Fibroblast of lung (primary cell): Measurements from ENCODE around the gene POFUT2. TPM values are rescaled to one million over a fixed set of nuclear protein-coding genes. Genes with fewer than 3 reads are reported as not detected.

Experiments used
- DNase-seq, 2 donors: peaks; one replicate each; pipeline versions ENCODE4 v3.0.0 to v3.0.0-alpha.2; 2010; ENCODE audit warnings: low read depth in 2 of 2
- H2AFZ ChIP-seq: 2 replicates; pipeline ENCODE4 v1.5.1; 2012; ENCODE audit warnings: low read length, control low read depth, inconsistent platforms
- H3K27ac ChIP-seq: 2 replicates; pipeline ENCODE4 v1.5.1; 2011; ENCODE audit warnings: low read length, control low read depth; ENCODE audit not compliant: insufficient read depth
- H3K27me3 ChIP-seq: 2 replicates; pipeline ENCODE4 v1.5.1; 2011; ENCODE audit warnings: mild to moderate bottlenecking, low read length; ENCODE audit not compliant: control insufficient read depth, insufficient read depth
- H3K36me3 ChIP-seq: 2 replicates; pipeline ENCODE4 v1.5.1; 2011; ENCODE audit warnings: low read length; ENCODE audit not compliant: control insufficient read depth, insufficient read depth
- H3K4me1 ChIP-seq: 2 replicates; pipeline ENCODE4 v1.5.1; 2011; ENCODE audit warnings: low read length; ENCODE audit not compliant: control insufficient read depth, insufficient read depth; ENCODE audit errors: extremely low read depth
- H3K4me2 ChIP-seq: 2 replicates; pipeline ENCODE4 v1.5.1; 2011; ENCODE audit warnings: low read length, control low read depth; ENCODE audit not compliant: insufficient read depth; ENCODE audit errors: extremely low read depth
- H3K4me3 ChIP-seq, 4 experiments: fragments of 200-600 bp in 1 of 4; sonication (generic) in 1 of 4; replicated peaks in 1 of 4; 2 replicates each; pipeline ENCODE4 v1.5.1; 2011 to 2016; ENCODE audit warnings: low read length in 4 of 4, low read depth in 3 of 4, mild to moderate bottlenecking in 3 of 4, control low read depth in 2 of 4, inconsistent platforms in 1 of 4, mixed read lengths in 1 of 4; ENCODE audit not compliant: insufficient read depth in 1 of 4; ENCODE audit errors: control extremely low read depth in 1 of 4
- H3K79me2 ChIP-seq: 2 replicates; pipeline ENCODE4 v1.5.1; 2012; ENCODE audit warnings: mild to moderate bottlenecking, low read length, inconsistent platforms; ENCODE audit not compliant: control insufficient read depth, insufficient read depth
- H3K9ac ChIP-seq: 2 replicates; pipeline ENCODE4 v1.5.1; 2011; ENCODE audit warnings: mild to moderate bottlenecking, low read length, control low read depth; ENCODE audit not compliant: insufficient read depth
- H3K9me3 ChIP-seq: 2 replicates; pipeline ENCODE4 v1.5.1; 2012; ENCODE audit warnings: low read depth, low read length; ENCODE audit not compliant: control insufficient read depth, insufficient read depth
- H4K20me1 ChIP-seq: 2 replicates; pipeline ENCODE4 v1.5.1; 2011; ENCODE audit warnings: low read length; ENCODE audit not compliant: control insufficient read depth, insufficient read depth; ENCODE audit errors: extremely low read depth
- EZH2 ChIP-seq: IDR thresholded peaks from 2 replicates; pipeline ENCODE4 v1.5.1; 2012; ENCODE audit warnings: low read length, control low read depth, mild to moderate bottlenecking; ENCODE audit errors: missing control alignments
- polyA plus RNA-seq, 2 donors: library from polyadenylated mRNA; depleted of rRNA in 1 of 2; stranded (reverse) in 1 of 2; unstranded in 1 of 2; fragments of >200 nt; gene quantifications; 2 replicates each; pipeline ENCODE4 v1.2.1, GENCODE V29; 2011 to 2012; ENCODE audit warnings: missing spikeins in 1 of 2
- total RNA-seq: library from RNA; depleted of rRNA; stranded (reverse); fragments of >200 nt; gene quantifications from 2 replicates; pipeline ENCODE4 v1.2.1, GENCODE V29; 2014
- TF ChIP-seq, protein P1 (sequence below), 2 donors: IDR thresholded peaks in 1 of 2; conservative IDR thresholded peaks in 1 of 2; 1 replicate in 1 of 2; 2 replicates in 1 of 2; pipeline ENCODE4 v1.5.1; 2011 to 2012; ENCODE audit warnings: low read length in 2 of 2, control low read depth in 1 of 2, inconsistent platforms in 1 of 2, low read depth in 1 of 2, mild to moderate bottlenecking in 1 of 2

Gene POFUT2
- total and polyA plus RNA-seq, 2 donors (not counting 1 experiment from before 2014, with no cell fraction given) = 56.0 to 60.3 TPM

- Histone ChIP-seq H3K27me3 (no peaks in the 10 kb centered on the region), H3K9me3 (no peaks in the 10 kb centered on the region), H2AFZ (no peak overlapping the region), H4K20me1 (no peaks in the 10 kb centered on the region), H3K4me3 (no peak overlapping the region), H3K79me2 (peaks cover 19% of the 10 kb centered on the region), H3K36me3 (peaks cover 11% of the 10 kb centered on the region), H3K4me1 (peaks cover 28% of the 10 kb centered on the region), H3K27ac (no peak overlapping the region), H3K9ac (no peak overlapping the region), H3K4me2 (no peak overlapping the region)
- TF ChIP-seq EZH2 = no peak
- TF ChIP-seq, protein P1, sequence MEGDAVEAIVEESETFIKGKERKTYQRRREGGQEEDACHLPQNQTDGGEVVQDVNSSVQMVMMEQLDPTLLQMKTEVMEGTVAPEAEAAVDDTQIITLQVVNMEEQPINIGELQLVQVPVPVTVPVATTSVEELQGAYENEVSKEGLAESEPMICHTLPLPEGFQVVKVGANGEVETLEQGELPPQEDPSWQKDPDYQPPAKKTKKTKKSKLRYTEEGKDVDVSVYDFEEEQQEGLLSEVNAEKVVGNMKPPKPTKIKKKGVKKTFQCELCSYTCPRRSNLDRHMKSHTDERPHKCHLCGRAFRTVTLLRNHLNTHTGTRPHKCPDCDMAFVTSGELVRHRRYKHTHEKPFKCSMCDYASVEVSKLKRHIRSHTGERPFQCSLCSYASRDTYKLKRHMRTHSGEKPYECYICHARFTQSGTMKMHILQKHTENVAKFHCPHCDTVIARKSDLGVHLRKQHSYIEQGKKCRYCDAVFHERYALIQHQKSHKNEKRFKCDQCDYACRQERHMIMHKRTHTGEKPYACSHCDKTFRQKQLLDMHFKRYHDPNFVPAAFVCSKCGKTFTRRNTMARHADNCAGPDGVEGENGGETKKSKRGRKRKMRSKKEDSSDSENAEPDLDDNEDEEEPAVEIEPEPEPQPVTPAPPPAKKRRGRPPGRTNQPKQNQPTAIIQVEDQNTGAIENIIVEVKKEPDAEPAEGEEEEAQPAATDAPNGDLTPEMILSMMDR (conservative IDR thresholded peaks at IDR 0.05 in 1 of 2, IDR thresholded peaks at IDR 0.05 in 1 of 2; ENCODE audit: low read depth in 1 of 2, low read length in 2 of 2) = peak in 1 of 2 donors; percentile 38
- DNase-seq = peak; percentile 20 to 39
Observed at GRCh38 chr21:45289655-45290515, 2.2 kb upstream of the POFUT2 start.

DNA sequence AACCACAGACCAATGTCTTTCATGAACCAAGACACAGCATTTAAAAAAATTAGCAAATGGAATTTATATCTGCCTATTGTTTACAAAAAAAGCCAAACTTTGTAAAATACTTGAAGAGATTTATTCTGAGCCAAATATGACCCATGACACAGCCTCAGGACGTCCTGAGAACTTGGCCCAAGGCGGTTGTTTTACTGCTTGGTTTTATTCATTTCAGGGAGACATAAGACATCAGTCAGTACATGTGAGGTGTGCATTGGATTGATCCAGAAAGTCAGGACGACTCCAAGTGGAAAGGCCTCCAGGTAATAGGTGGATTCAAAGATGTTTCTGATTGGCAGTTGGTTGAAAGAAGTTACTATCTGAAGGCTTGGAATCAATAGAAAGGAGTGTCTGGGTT, 1.4 kb upstream of the POFUT2 start:
- no peaks in the 10 kb centered on the region for H3K9me3 ChIP-seq
- H3K27ac ChIP-seq = no peak overlapping the region
- H3K4me3 ChIP-seq = peak overlapping the region in 2 of 4 experiments; percentile 38 to 76
- no peak overlapping the region for H3K4me2 ChIP-seq
- H3K36me3 ChIP-seq = peaks cover 19% of the 10 kb centered on the region
- DNase-seq = no peak
- H3K4me1 ChIP-seq = peaks cover 25% of the 10 kb centered on the region
- H3K9ac ChIP-seq = no peak overlapping the region
- H3K79me2 ChIP-seq = peaks cover 26% of the 10 kb centered on the region
- no peaks in the 10 kb centered on the region for H3K27me3 ChIP-seq
- TF ChIP-seq EZH2 = no peak
- TF ChIP-seq, protein P1 (conservative IDR thresholded peaks at IDR 0.05 in 1 of 2, IDR thresholded peaks at IDR 0.05 in 1 of 2; ENCODE audit: low read depth in 1 of 2, low read length in 2 of 2) = no peak
- H4K20me1 ChIP-seq = no peaks in the 10 kb centered on the region
- H2AFZ ChIP-seq = no peak overlapping the region

DNA sequence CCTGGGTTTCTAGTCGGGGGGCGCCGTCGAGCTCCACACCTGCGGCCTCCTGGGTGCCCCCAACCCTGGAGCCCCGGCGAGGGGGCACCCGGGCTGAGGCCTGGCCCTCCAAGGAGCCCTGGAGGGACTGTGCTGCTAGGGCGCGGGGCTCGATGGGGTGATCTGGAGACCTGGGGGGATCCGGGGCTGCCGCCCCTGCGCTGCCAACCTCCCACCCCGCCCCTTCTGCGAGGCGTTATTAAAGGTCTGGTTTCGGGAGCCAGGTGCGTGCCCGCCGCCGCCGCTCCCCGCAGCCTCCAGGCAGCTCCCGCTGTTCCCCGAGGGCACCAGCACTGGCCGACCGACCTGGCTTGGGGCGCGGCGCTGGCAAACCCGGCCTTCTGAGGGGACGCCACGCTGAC, 746 bp upstream of the POFUT2 start:
- Histone ChIP-seq H3K27ac (peak overlapping the region; percentile 72), H3K27me3 (no peaks in the 10 kb centered on the region), H3K79me2 (peaks cover 26% of the 10 kb centered on the region), H3K4me2 (peak overlapping the region; percentile 79), H3K9me3 (no peaks in the 10 kb centered on the region), H3K4me3 (peak overlapping the region; percentile 38 to 76 (median 64)), H3K9ac (peak overlapping the region; percentile 76), H2AFZ (no peak overlapping the region), H4K20me1 (no peaks in the 10 kb centered on the region), H3K36me3 (peaks cover 20% of the 10 kb centered on the region), H3K4me1 (peaks cover 19% of the 10 kb centered on the region)
- no peak for DNase-seq
- TF ChIP-seq EZH2 = no peak
